Smooth muscle cell (in vitro differentiated cells): ENCODE measurements around the gene GCLC. TPM values are rescaled to one million over a fixed set of nuclear protein-coding genes. Genes with fewer than 3 reads are reported as not detected.
"Not testable (repeated sequence)": the region's sequence is repeated elsewhere in the genome, so short reads cannot be mapped to it uniquely, and the experiment has no call there.

Experiments
- DNase-seq: peaks from one replicate; lab custom pipeline; 2025; ENCODE audit not compliant: unreplicated experiment; lab: John Stamatoyannopoulos, UW
- H2AFZ ChIP-seq: fragments of 200-600 bp; sonication (generic); 2 replicates; pipeline ENCODE4 v1.6.0; 2016; ENCODE audit warnings: antibody characterized with exemption, low read depth, mild to moderate bottlenecking
- H3F3A ChIP-seq: fragments of 200-600 bp; sonication (generic); 2 replicates; pipeline ENCODE4 v1.6.0; 2017; ENCODE audit warnings: antibody characterized with exemption, low read depth
- H3K27ac ChIP-seq: fragments of 200-600 bp; sonication (generic); 2 replicates; pipeline ENCODE4 v1.5.1; 2016; ENCODE audit warnings: low read depth, mild to moderate bottlenecking
- H3K27me3 ChIP-seq: fragments of 200-600 bp; sonication (generic); 2 replicates; pipeline ENCODE4 v1.6.1; 2016; ENCODE audit warnings: low read depth, mild to moderate bottlenecking
- H3K36me3 ChIP-seq: fragments of 200-600 bp; sonication (generic); 2 replicates; pipeline ENCODE4 v1.5.1; 2016; ENCODE audit warnings: low read depth
- H3K4me1 ChIP-seq: fragments of 200-600 bp; sonication (generic); 2 replicates; pipeline ENCODE4 v1.5.1; 2016; ENCODE audit warnings: low read depth
- H3K4me2 ChIP-seq: fragments of 200-600 bp; sonication (generic); 2 replicates; pipeline ENCODE4 v1.6.0; 2016; ENCODE audit warnings: mild to moderate bottlenecking
- H3K4me3 ChIP-seq: fragments of 200-600 bp; sonication (generic); 2 replicates; pipeline ENCODE4 v1.5.1; 2016; ENCODE audit warnings: mild to moderate bottlenecking
- H3K79me2 ChIP-seq: fragments of 200-600 bp; sonication (generic); 2 replicates; pipeline ENCODE4 v1.6.0; 2016; ENCODE audit warnings: low read depth, mild to moderate bottlenecking
- H3K9ac ChIP-seq: fragments of 200-600 bp; sonication (generic); 2 replicates; pipeline ENCODE4 v1.6.0; 2016; ENCODE audit warnings: low read depth
- H3K9me3 ChIP-seq: fragments of 200-600 bp; sonication (generic); replicated peaks from 2 replicates; pipeline ENCODE4 v1.5.1; 2016; ENCODE audit warnings: low read depth
- H4K20me1 ChIP-seq: fragments of 200-600 bp; sonication (generic); 2 replicates; pipeline ENCODE4 v1.6.0; 2016; ENCODE audit warnings: low read depth
- CTCF ChIP-seq: fragments of 200-600 bp; sonication (generic); IDR thresholded peaks from 2 replicates; pipeline ENCODE4 v1.5.1; 2017; ENCODE audit warnings: borderline replicate concordance, mild to moderate bottlenecking, antibody characterized with exemption; ENCODE audit not compliant: insufficient read depth, poor library complexity, severe bottlenecking
- WGBS: methylation state at CpG from one replicate; pipeline ENCODE4 v1.1.7; 2016; ENCODE audit warnings: low lambda C conversion rate; 5-methylcytosine and 5-hydroxymethylcytosine counted together
- polyA plus RNA-seq: library from polyadenylated mRNA; unstranded; fragments of >200 nt; fragmentation: Nextera tagmentation; extraction: Ambion mirVana; gene quantifications from 2 replicates; pipeline ENCODE4 v1.2.1, GENCODE V29; 2016
- total RNA-seq: library from RNA; depleted of rRNA; stranded (reverse); fragments of >200 nt; gene quantifications from 2 replicates; pipeline ENCODE4 v1.2.3, GENCODE V29; 2014

The GCLC gene
- total and polyA plus RNA-seq, 2 experiments from 2014 or later: 3.7 to 7.1 TPM

- H3K4me2 ChIP-seq: no peak overlapping the region
- no peaks in the 10 kb centered on the region for H3K4me1 ChIP-seq
- H3K79me2 ChIP-seq: no peaks in the 10 kb centered on the region
- no peak overlapping the region for H2AFZ ChIP-seq
- H3K9me3 ChIP-seq: peaks cover 5% of the 10 kb centered on the region
- no peak overlapping the region for H3K9ac ChIP-seq
- WGBS: 85% methylated on average over 2 of the region's 2 CpGs
- H3K27ac ChIP-seq: no peak overlapping the region
- no peak for TF ChIP-seq CTCF
- no peaks in the 10 kb centered on the region for H4K20me1 ChIP-seq
- no peaks in the 10 kb centered on the region for H3K36me3 ChIP-seq
- H3K27me3 ChIP-seq: no peaks in the 10 kb centered on the region
- DNase-seq: no peak
- no peak overlapping the region for H3K4me3 ChIP-seq
- no peaks in the 10 kb centered on the region for H3F3A ChIP-seq
Measured at GRCh38 chr6:53556986-53557715, 12.2 kb upstream of the GCLC start.

GRCh38 chr6:53553600-53553999 is 8.7 kb upstream of the GCLC start:
- H3K9me3 ChIP-seq, H3K27ac ChIP-seq, H3F3A ChIP-seq, H4K20me1 ChIP-seq, H3K4me1 ChIP-seq, H3K4me2 ChIP-seq, H2AFZ ChIP-seq, H3K36me3 ChIP-seq, H3K27me3 ChIP-seq, DNase-seq, H3K79me2 ChIP-seq, H3K4me3 ChIP-seq, H3K9ac ChIP-seq: not testable (repeated sequence)
- WGBS: 87% methylated on average over 3 of the region's 3 CpGs

GRCh38 chr6:53551681-53552080 is 6.8 kb upstream of the GCLC start:
- H3K9ac ChIP-seq, H3K4me2 ChIP-seq, H3K27ac ChIP-seq, DNase-seq, H3K9me3 ChIP-seq, H2AFZ ChIP-seq, H4K20me1 ChIP-seq, H3F3A ChIP-seq, H3K27me3 ChIP-seq, H3K36me3 ChIP-seq, H3K4me1 ChIP-seq, H3K79me2 ChIP-seq, H3K4me3 ChIP-seq: not testable (repeated sequence)
- WGBS: 94% methylated on average over 7 of the region's 7 CpGs

GRCh38 chr6:53547811-53548496 is 3.1 kb upstream of the GCLC start:
- H3F3A ChIP-seq: peaks cover 12% of the 10 kb centered on the region
- no peak for TF ChIP-seq CTCF
- peaks cover 8% of the 10 kb centered on the region for H3K4me1 ChIP-seq
- H2AFZ ChIP-seq: peak overlapping the region; percentile 95
- H3K36me3 ChIP-seq: no peaks in the 10 kb centered on the region
- no peaks in the 10 kb centered on the region for H3K9me3 ChIP-seq
- peak overlapping the region; percentile 88 for H3K4me2 ChIP-seq
- no peaks in the 10 kb centered on the region for H4K20me1 ChIP-seq
- H3K27me3 ChIP-seq: no peaks in the 10 kb centered on the region
- DNase-seq: peak; percentile 90
- H3K4me3 ChIP-seq: peak overlapping the region; percentile 66
- peak overlapping the region; percentile 62 for H3K9ac ChIP-seq
- peak overlapping the region; percentile 73 for H3K27ac ChIP-seq
- peaks cover 6% of the 10 kb centered on the region for H3K79me2 ChIP-seq
- 2% methylated on average over 46 of the region's 57 CpGs for WGBS
